Gastrocnemius medialis (tissue), 4 donors: ENCODE results near the gene DSCAML1.

Experiments
- POLR2A ChIP-seq, 2 donors: fragments of 450-650 bp; IDR thresholded peaks; one replicate each; pipeline ENCODE4 v1.6.1; 2017; ENCODE audit warnings: antibody characterized with exemption in 2 of 2, mild to moderate bottlenecking in 2 of 2, moderate library complexity in 2 of 2
- TF ChIP-seq, protein P1 (sequence below), 5 experiments: fragments of 450-650 bp in 3 of 5; fragments of 200-600 bp in 2 of 5; sonication (generic) in 2 of 5; IDR thresholded peaks in 4 of 5; conservative IDR thresholded peaks in 1 of 5; 1 replicate in 4 of 5; 2 replicates in 1 of 5; pipeline ENCODE4 v1.5.1; 2016 to 2019; ENCODE audit warnings: antibody characterized with exemption in 5 of 5, mild to moderate bottlenecking in 3 of 5, moderate library complexity in 3 of 5

DNA sequence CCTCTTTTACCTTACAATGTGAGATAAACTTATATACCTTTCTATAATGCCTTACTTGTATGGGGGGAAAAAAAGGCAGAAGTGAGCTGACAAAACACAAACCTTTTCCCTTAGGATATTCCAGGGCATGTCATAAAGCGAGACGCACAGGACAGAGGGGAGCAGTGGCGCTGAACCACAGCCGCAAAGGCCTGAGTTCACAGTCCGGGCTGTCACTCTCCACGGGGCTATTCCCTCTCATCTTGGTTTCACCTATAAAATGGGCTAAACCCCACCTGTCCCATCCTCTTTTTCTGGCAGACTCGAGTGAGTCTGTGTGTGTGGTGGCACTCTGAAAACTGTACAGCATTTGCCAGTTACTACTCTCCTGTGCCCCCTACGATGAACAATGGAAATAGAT, 41.9 kb upstream of the DSCAML1 start:
- TF ChIP-seq, protein P1, sequence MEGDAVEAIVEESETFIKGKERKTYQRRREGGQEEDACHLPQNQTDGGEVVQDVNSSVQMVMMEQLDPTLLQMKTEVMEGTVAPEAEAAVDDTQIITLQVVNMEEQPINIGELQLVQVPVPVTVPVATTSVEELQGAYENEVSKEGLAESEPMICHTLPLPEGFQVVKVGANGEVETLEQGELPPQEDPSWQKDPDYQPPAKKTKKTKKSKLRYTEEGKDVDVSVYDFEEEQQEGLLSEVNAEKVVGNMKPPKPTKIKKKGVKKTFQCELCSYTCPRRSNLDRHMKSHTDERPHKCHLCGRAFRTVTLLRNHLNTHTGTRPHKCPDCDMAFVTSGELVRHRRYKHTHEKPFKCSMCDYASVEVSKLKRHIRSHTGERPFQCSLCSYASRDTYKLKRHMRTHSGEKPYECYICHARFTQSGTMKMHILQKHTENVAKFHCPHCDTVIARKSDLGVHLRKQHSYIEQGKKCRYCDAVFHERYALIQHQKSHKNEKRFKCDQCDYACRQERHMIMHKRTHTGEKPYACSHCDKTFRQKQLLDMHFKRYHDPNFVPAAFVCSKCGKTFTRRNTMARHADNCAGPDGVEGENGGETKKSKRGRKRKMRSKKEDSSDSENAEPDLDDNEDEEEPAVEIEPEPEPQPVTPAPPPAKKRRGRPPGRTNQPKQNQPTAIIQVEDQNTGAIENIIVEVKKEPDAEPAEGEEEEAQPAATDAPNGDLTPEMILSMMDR (IDR thresholded peaks at IDR 0.05 in 4 of 5, conservative IDR thresholded peaks at IDR 0.05 in 1 of 5): no peak
- no peak for TF ChIP-seq POLR2A (IDR thresholded peaks at IDR 0.05)
